ENCODE data around the gene CYP27C1.

CYP27C1 gene

DNA sequence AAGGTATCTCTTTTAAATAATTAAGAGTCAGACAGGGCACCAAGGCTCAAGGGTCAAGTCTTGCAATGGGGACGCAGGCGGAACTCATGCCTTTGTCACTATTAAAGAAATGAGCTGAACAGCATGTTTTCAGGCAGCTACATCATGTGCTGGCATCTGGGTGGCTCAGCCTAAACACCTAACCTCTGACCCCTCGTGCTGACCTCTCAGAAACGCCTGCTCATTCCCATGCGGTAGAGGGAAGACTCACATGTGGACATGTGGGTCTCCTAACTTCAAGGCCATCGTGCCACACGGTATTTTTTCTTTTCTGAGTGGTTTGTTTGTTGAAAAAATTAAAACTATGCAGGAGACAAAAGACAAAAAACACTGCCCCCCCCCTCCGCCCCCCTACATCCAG is 31.3 kb downstream of the CYP27C1 start:
- H3K4me3 ChIP-seq (ENCODE audit: low read depth, low read length): no peak overlapping the region
- TF ChIP-seq CTCF (IDR thresholded peaks at IDR 0.05; ENCODE audit: low read depth, low read length): no peak

GRCh38 chr2:127187831-127188230 is 32.3 kb downstream of the CYP27C1 start:
- no peak overlapping the region for H3K4me3 ChIP-seq (ENCODE audit: low read depth, low read length)
- no peak for TF ChIP-seq CTCF (IDR thresholded peaks at IDR 0.05; ENCODE audit: low read depth, low read length)

- TF ChIP-seq CTCF (IDR thresholded peaks at IDR 0.05; ENCODE audit: low read depth, low read length): no peak
- H3K4me3 ChIP-seq (ENCODE audit: low read depth, low read length): no peak overlapping the region
Measured at GRCh38 chr2:127187081-127187775, 32.9 kb downstream of the CYP27C1 start.

DNA sequence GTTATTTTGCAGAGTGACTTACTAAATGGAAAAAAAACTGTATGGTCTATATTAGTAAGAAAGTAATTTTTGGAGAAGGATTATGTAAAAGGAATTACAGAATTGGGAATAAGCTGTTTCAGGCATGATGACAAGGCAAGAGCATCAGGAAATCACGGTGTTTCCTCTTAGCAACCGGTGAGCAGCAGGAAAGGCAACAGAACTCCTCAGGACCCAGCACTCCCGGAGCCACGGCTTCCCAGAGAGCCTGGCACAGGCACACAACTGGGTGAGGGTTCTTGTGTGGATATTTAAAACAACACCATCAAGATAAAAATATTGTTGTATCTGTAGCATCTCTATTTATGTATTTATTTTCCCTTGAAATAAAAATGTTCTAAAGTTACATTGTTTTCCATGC is 34.4 kb downstream of the CYP27C1 start:
- H3K4me3 ChIP-seq (ENCODE audit: low read depth, low read length): no peak overlapping the region
- TF ChIP-seq CTCF (IDR thresholded peaks at IDR 0.05; ENCODE audit: low read depth, low read length): no peak

DNA sequence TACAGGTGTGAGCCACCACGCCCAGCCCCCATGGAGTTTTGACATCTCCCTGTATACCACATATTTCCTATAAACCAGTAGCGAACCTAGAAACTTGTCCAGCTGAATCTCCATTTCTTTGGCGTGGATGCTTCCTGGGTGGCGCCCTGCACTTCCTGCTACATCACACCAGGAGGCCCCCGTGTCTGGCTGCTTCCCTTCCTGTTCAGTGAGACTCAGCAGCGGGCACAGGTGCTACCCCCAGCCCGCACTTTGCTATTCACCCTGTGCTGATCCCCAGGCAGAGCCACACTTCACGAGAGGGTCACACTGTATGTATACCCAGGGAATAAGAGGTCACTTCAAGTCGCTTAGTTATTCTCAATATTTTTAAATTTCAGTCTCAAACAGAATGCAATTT is 35.0 kb downstream of the CYP27C1 start:
- TF ChIP-seq CTCF (IDR thresholded peaks at IDR 0.05; ENCODE audit: low read depth, low read length): no peak
- H3K4me3 ChIP-seq (ENCODE audit: low read depth, low read length): no peak overlapping the region

- TF ChIP-seq CTCF (IDR thresholded peaks at IDR 0.05; ENCODE audit: low read depth, low read length): no peak
Measured at GRCh38 chr2:127183771-127184170, 36.3 kb downstream of the CYP27C1 start.

DNA sequence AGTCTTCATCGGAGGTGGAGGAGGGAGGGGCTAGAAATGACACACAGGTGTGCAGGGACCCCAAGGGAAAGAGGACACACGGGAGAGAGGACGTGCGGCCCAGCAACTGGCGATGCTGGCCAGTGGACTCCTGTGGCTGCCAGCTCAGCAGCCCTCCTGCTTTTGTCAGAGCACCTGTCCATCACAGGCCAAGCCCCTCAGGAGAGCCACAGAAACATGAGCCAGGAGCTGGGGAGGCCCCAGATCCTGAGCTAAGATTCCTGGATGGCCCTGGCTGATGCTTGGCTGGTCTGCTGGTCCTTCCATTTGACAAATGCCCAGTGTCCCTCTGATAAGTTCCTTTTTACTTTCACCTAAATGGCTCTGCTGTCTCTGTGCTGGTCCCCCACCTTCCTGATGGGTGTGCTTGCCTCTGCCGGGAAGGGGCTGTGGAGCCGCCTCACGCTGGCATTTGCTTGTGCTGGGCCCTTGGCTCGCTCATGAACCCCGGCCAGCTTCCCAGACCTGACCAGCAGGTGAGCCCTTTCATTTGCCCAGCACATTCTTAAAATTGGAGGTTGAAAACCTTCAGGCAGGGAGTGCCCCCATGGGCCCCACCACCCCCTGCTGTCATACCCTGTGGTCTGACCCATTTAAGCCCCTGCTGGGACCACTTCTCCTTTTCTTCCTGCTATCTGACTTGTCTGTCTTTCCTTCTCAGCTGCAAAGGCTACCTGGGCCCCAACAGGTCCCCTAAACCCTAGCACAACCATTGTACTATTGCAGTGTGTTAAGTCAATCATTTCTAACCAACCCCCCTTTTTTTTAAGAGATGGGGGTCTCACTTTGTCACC is 37.3 kb downstream of the CYP27C1 start:
- no peak overlapping the region for H3K4me3 ChIP-seq (ENCODE audit: low read depth, low read length)
- TF ChIP-seq CTCF (IDR thresholded peaks at IDR 0.05; ENCODE audit: low read depth, low read length): no peak

More at GRCh38 chr2:127183771-127184170, 36.3 kb downstream of the CYP27C1 start:
- H3K4me3 ChIP-seq (ENCODE audit: low read depth, low read length): no peak overlapping the region

Measured in WI38 (cell line).